NCI-H2107 treated with DMSO at 0.1 percent for 48 hours (cell line): ENCODE results near the gene WSB1.
"Not testable (repeated sequence)": the region's sequence is repeated elsewhere in the genome, so short reads cannot be mapped to it uniquely, and the experiment has no call there.

Experiments used
- DNase-seq: peaks from one replicate; lab custom pipeline; 2025; ENCODE audit not compliant: unreplicated experiment; lab: John Stamatoyannopoulos, UW

Gene WSB1

GRCh38 chr17:27293898-27294688 is at the start of gene WSB1:
TSS of gene WSB1 (plus strand) at chr17:27294114. CDS start at chr17:27294396, 282 bp downstream.
- DNase-seq, result peak; percentile 54

- DNase-seq, result no peak
These were observed 49.3 kb upstream of the WSB1 start for GRCh38 chr17:27244491-27245223.

- DNase-seq, result peak; percentile 16
These were observed 48.7 kb upstream of the WSB1 start for GRCh38 chr17:27245230-27245696.

GRCh38 chr17:27246537-27246936 is 47.4 kb upstream of the WSB1 start:
- DNase-seq, result no peak

- peak; percentile 7 for DNase-seq
These were observed 46.6 kb upstream of the WSB1 start for GRCh38 chr17:27247071-27247957.

- no peak for DNase-seq
These were observed 46.0 kb upstream of the WSB1 start for GRCh38 chr17:27247958-27248342.

- not testable (repeated sequence) for DNase-seq
These were observed 43.1 kb upstream of the WSB1 start for GRCh38 chr17:27250791-27251190.

- not testable (repeated sequence) for DNase-seq
These were observed 39.1 kb upstream of the WSB1 start for GRCh38 chr17:27254802-27255201.

GRCh38 chr17:27256225-27257030 is 37.5 kb upstream of the WSB1 start:
- no peak for DNase-seq

- DNase-seq, result no peak
These were observed 36.9 kb upstream of the WSB1 start for GRCh38 chr17:27257031-27257357.

GRCh38 chr17:27259356-27259755 is 34.6 kb upstream of the WSB1 start:
- no peak for DNase-seq

- DNase-seq, result no peak
These were observed 30.5 kb upstream of the WSB1 start for GRCh38 chr17:27263386-27263785.

- no peak for DNase-seq
These were observed 29.7 kb upstream of the WSB1 start for GRCh38 chr17:27264068-27264812.

- DNase-seq, result no peak
These were observed 28.6 kb upstream of the WSB1 start for GRCh38 chr17:27265333-27265732.

GRCh38 chr17:27266228-27266627 is 27.7 kb upstream of the WSB1 start:
- no peak for DNase-seq

- DNase-seq, result peak; percentile 27
These were observed 25.4 kb upstream of the WSB1 start for GRCh38 chr17:27268394-27269085.

GRCh38 chr17:27269201-27269600 is 24.7 kb upstream of the WSB1 start:
- no peak for DNase-seq

- no peak for DNase-seq
These were observed 23.9 kb upstream of the WSB1 start for GRCh38 chr17:27269974-27270373.

GRCh38 chr17:27276653-27277156 is 17.2 kb upstream of the WSB1 start:
- no peak for DNase-seq
